Gastrocnemius medialis (tissue), 4 donors: ENCODE measurements around the gene SPO11. TPM values are rescaled to one million over a fixed set of nuclear protein-coding genes. Genes with fewer than 3 reads are reported as not detected.

Experiments
- ATAC-seq, 2 donors: fragments of 150-250 bp; one replicate each; pipeline ENCODE4 v1.9.1; 2016
- DNase-seq, 2 donors: peaks; one replicate each; pipeline ENCODE4 v3.0.0-alpha.2; 2019
- H3K27ac ChIP-seq, 4 donors: fragments of 200-600 bp; sonication (generic); 1 replicate in 1 of 4; 2 replicates in 3 of 4; pipeline ENCODE4 v1.5.1; 2016 to 2018; ENCODE audit warnings: mild to moderate bottlenecking in 2 of 4, moderate library complexity in 1 of 4
- H3K27me3 ChIP-seq, 3 donors: fragments of 200-600 bp; sonication (generic) in 2 of 3; 1 replicate in 1 of 3; 2 replicates in 2 of 3; pipeline versions ENCODE4 v1.5.1 to v1.6.0; 2016 to 2019; ENCODE audit warnings: mild to moderate bottlenecking in 1 of 3, moderate library complexity in 1 of 3
- H3K36me3 ChIP-seq, 2 donors: fragments of 200-600 bp; sonication (generic) in 1 of 2; one replicate each; pipeline ENCODE4 v1.5.1; 2017 to 2018
- H3K4me1 ChIP-seq, 2 donors: fragments of 200-600 bp; sonication (generic) in 1 of 2; one replicate each; pipeline ENCODE4 v1.5.1; 2016 to 2017; ENCODE audit warnings: mild to moderate bottlenecking in 2 of 2
- H3K4me3 ChIP-seq, 4 donors: fragments of 200-600 bp; sonication (generic) in 3 of 4; 1 replicate in 1 of 4; 2 replicates in 3 of 4; pipeline ENCODE4 v1.5.1; 2016 to 2019; ENCODE audit warnings: mild to moderate bottlenecking in 2 of 4
- H3K9me3 ChIP-seq, 3 donors: fragments of 200-600 bp; sonication (generic) in 2 of 3; 1 replicate in 1 of 3; 2 replicates in 2 of 3; pipeline ENCODE4 v1.5.1; 2016 to 2019
- POLR2A ChIP-seq, 2 donors: fragments of 450-650 bp; IDR thresholded peaks; one replicate each; pipeline ENCODE4 v1.6.1; 2017; ENCODE audit warnings: antibody characterized with exemption in 2 of 2, mild to moderate bottlenecking in 2 of 2, moderate library complexity in 2 of 2
- in situ Hi-C, 4 donors: fragments of 200-750 bp; cut with MboI; loops; one replicate each; pipeline versions ENCODE4 v1.15.0 to v1.8.0; 2017; ENCODE audit warnings: low sequenced_read_pairs in 4 of 4
- intact Hi-C: fragments of 100-400 bp; cut with DNase I; formaldehyde crosslinking; loops from one replicate; pipeline ENCODE4 v1.15.1; 2023; ENCODE audit warnings: low total_unique reads
- total RNA-seq, 4 donors: library from RNA; depleted of rRNA; stranded (reverse); fragments of >200 nt; gene quantifications; one replicate each; pipeline versions ENCODE4 v1.1.0 to v1.2.3, GENCODE V29; 2016
- TF ChIP-seq, protein P1 (sequence below), 5 experiments: fragments of 450-650 bp in 3 of 5; fragments of 200-600 bp in 2 of 5; sonication (generic) in 2 of 5; IDR thresholded peaks in 4 of 5; conservative IDR thresholded peaks in 1 of 5; 1 replicate in 4 of 5; 2 replicates in 1 of 5; pipeline ENCODE4 v1.5.1; 2016 to 2019; ENCODE audit warnings: antibody characterized with exemption in 5 of 5, mild to moderate bottlenecking in 3 of 5, moderate library complexity in 3 of 5

SPO11 gene
- total RNA-seq, 4 donors from 2014 or later = not detected

DNA sequence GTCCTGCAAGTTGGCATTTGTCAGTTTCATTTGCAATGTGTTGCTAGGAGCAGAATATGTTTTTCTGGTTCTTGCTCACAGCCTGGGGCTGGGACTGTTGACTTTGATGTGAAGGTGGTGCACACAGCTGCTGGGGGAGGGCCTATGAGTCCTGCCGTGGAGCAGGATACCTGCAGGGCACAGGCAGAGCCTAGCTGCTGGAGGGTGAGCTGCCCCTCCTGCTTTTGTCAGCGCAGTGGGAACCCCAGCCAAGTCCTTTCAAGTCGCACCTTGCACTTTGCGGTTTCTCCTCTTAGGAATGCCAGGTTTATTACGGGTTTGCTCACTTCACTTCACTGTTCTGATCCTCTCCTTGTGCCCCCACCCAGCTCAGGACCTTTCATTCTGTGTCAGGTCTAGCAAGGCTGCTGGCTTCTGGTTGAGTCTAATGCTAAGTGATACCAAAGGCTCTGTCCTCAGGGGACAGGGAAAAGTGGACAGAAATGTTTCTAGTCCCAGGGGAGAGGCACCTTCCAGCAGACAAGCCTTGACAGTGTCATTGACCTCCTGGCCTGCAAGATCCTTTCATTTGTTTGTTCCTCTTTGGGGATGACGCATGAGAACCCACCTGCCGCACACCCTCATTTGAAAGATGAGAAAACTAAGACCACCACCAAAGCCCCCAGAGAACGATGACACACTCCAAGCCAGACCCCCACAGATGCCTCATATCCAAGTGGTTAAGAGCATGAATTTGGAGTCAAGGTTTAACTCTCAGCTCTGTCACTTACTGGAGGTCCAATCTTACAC, 2.7 kb upstream of the SPO11 start:
- Histone ChIP-seq H3K27ac (no peak overlapping the region), H3K9me3 (no peaks in the 10 kb centered on the region), H3K4me1 (no peaks in the 10 kb centered on the region), H3K27me3 (peaks cover 9 to 33% (median 19%) of the 10 kb centered on the region in 3 donors), H3K36me3 (no peaks in the 10 kb centered on the region), H3K4me3 (no peak overlapping the region)
- in situ Hi-C loops = loop anchor here in 3 of 4 donors (25.0 kb wide), 2 partner anchors 240 to 765 kb away; no protein-coding TSS in a partner anchor
- ATAC-seq (no peak), DNase-seq (no peak)
- intact Hi-C loops = no loop called here
- TF ChIP-seq POLR2A (IDR thresholded peaks at IDR 0.05) = no peak
- TF ChIP-seq, protein P1, sequence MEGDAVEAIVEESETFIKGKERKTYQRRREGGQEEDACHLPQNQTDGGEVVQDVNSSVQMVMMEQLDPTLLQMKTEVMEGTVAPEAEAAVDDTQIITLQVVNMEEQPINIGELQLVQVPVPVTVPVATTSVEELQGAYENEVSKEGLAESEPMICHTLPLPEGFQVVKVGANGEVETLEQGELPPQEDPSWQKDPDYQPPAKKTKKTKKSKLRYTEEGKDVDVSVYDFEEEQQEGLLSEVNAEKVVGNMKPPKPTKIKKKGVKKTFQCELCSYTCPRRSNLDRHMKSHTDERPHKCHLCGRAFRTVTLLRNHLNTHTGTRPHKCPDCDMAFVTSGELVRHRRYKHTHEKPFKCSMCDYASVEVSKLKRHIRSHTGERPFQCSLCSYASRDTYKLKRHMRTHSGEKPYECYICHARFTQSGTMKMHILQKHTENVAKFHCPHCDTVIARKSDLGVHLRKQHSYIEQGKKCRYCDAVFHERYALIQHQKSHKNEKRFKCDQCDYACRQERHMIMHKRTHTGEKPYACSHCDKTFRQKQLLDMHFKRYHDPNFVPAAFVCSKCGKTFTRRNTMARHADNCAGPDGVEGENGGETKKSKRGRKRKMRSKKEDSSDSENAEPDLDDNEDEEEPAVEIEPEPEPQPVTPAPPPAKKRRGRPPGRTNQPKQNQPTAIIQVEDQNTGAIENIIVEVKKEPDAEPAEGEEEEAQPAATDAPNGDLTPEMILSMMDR (IDR thresholded peaks at IDR 0.05 in 4 of 5, conservative IDR thresholded peaks at IDR 0.05 in 1 of 5) = no peak

DNA sequence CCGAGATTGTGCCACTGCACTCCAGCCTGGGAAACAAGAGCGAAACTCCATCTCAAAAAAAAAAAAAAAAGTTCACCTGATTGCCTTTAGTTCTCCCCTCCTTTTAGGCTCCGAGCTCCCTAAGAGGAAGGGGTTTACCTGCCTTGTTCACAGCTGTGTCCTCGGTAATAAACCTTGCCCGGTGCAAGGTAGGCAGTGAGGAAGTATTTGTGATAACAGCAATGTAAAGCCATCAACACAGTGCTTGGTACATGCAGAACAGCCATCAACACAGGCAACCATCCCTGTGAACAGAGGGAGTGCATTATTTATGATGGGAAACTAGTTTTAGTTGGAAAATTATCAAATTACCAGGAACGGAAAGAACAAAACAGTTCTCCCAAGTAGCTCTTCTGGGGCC, 1.8 kb upstream of the SPO11 start:
- H3K4me3 ChIP-seq = no peak overlapping the region
- intact Hi-C loops (no loop called here), in situ Hi-C loops (loop anchor here in 3 of 4 donors (25.0 kb wide), 2 partner anchors 241 to 766 kb away; no protein-coding TSS in a partner anchor)
- H3K4me1 ChIP-seq = no peaks in the 10 kb centered on the region
- TF ChIP-seq POLR2A (IDR thresholded peaks at IDR 0.05) = no peak
- TF ChIP-seq, protein P1 (IDR thresholded peaks at IDR 0.05 in 4 of 5, conservative IDR thresholded peaks at IDR 0.05 in 1 of 5) = no peak
- no peak for ATAC-seq
- no peaks in the 10 kb centered on the region for H3K36me3 ChIP-seq
- no peaks in the 10 kb centered on the region for H3K9me3 ChIP-seq
- no peak overlapping the region for H3K27ac ChIP-seq
- no peak for DNase-seq
- peaks cover 6 to 31% (median 19%) of the 10 kb centered on the region in 3 donors for H3K27me3 ChIP-seq

DNA sequence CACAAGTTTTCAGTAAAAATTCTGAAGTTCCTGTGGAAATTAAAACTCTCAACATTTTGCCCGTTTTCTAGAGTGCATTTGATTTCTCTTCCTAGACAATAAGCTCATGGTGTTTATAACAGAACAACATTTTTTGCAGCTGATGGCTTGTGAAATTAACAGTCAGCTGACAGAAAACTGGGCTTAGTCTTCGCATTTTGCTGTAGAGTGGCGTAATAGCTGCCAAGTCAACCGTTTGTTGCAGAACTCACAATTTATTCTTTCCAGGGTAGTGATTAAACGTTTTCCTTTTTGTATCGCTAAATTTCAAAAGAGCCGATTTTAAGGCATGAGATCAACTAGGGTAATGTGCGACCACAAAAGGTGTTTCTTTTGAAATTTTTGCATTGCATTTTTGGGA, 1.4 kb downstream of the SPO11 start:
- H3K27me3 ChIP-seq = peaks cover 8 to 24% (median 19%) of the 10 kb centered on the region in 3 donors
- intact Hi-C loops (no loop called here), in situ Hi-C loops (loop anchor here in 3 of 4 donors (25.0 kb wide), 2 partner anchors 244 to 769 kb away; no protein-coding TSS in a partner anchor)
- no peak overlapping the region for H3K27ac ChIP-seq
- TF ChIP-seq, protein P1 (IDR thresholded peaks at IDR 0.05 in 4 of 5, conservative IDR thresholded peaks at IDR 0.05 in 1 of 5) = no peak
- TF ChIP-seq POLR2A (IDR thresholded peaks at IDR 0.05) = no peak
- no peak for DNase-seq
- H3K4me1 ChIP-seq = no peaks in the 10 kb centered on the region
- peak in 1 of 2 donors; percentile 36 for ATAC-seq
- H3K36me3 ChIP-seq = no peaks in the 10 kb centered on the region
- H3K9me3 ChIP-seq = no peaks in the 10 kb centered on the region
- H3K4me3 ChIP-seq = no peak overlapping the region

DNA sequence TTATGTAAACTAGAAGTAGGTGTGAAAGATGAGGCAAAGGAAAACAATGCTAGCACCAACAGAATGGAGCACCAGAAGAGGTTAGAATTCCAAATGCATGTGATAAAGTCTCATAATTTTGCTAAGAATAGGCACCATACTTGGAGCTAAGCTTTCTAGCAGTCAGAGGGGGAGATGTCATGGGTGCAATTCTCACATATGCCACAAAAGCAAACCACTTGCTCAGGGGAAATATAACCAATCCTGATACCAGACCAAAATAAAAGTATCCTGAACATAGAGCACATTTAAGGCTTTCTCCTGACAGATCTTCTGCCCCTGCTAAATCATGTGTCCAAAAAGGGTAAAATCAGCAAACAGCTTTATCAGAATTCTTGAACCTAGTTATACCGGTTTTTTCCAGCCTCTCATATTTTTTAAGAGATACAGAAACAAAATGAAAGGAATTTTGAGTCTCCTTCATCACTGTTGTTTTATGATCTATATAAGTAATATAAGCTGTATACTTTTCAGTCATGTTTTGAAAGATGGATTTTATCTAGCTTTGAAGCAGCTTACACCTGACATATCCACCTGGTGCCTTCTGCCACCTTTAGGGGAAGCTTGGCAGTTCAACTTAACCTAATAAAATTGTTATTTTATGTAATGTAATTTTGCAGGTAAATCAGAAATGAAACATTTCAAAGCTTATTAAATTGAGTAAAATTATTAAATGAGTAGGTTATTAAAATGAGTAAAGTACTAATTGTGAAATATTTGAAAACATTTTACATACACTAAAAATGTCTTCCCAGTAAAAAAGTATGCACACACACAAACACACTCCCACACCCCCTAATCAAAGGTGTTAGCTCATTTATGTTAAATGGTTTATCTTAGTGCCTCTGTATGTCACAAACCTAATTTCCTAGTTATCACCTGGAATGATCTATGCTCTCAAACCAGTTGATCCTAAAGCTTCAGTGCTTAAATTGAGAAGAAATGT, 2.8 kb downstream of the SPO11 start:
- in situ Hi-C loops (loop anchor here in 3 of 4 donors (25.0 kb wide), 2 partner anchors 245 to 770 kb away; no protein-coding TSS in a partner anchor), intact Hi-C loops (no loop called here)
- no peak for DNase-seq
- no peak for TF ChIP-seq POLR2A (IDR thresholded peaks at IDR 0.05)
- TF ChIP-seq, protein P1 (IDR thresholded peaks at IDR 0.05 in 4 of 5, conservative IDR thresholded peaks at IDR 0.05 in 1 of 5) = no peak
- Histone ChIP-seq H3K9me3 (no peaks in the 10 kb centered on the region), H3K4me1 (no peaks in the 10 kb centered on the region), H3K36me3 (no peaks in the 10 kb centered on the region), H3K27me3 (peaks cover 8 to 24% (median 19%) of the 10 kb centered on the region in 3 donors), H3K4me3 (no peak overlapping the region), H3K27ac (no peak overlapping the region)
- no peak for ATAC-seq
